NCI-H2081 (cell line): ENCODE data around the gene ZNF655.
"Not testable (repeated sequence)": the region's sequence is repeated elsewhere in the genome, so short reads cannot be mapped to it uniquely, and the experiment has no call there.

Source experiments
- DNase-seq, 2 experiments: peaks; one replicate each; lab custom pipeline; 2025; lab: John Stamatoyannopoulos, UW

Gene ZNF655

DNA sequence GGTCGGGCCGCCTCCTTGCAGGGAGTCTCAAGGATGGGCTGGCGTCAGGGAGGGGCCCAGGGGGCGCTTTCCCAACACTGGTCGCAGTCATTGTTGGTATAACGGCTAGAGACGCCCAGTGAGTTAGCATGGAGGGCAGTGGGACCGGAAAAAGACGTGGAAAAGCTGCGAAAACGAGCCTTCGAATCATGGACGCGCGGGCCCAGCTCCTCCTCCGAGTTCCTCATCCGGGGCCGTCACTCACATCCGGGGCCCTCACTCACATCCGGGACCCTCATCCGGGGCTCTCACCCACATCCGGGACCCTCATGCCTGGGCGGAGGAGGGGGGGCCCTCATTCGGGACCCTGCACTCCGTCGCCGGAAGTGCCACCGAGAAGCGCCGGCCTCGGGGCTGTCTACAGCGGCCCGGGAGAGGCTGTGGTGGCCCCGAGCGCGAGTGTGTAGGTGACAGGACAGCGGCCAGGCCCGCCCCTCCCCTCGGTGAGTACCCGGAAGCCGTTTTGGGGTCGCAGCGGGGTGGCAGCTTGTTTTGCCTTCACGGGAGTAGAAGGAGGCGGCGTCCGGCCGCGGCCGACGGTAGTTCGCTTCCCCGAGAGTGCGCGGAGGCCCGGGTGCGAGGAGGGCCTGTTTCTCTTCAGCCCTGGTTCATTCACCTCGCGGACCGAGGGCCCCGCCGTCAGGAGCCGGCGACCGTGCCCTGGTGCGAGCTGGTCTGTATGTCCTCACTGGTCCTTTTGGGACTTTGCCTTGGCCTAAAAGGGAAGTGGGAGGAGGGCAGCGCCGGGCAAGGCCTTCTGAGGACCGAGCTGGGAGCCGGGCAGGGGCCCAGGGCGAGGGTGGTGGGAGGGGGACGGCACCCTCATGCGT lies at the start of gene ZNF655:
TSS of gene ZNF655 (plus strand) at position 337 of the 869 bp plus-strand sequence. CDS start 1,918 bp downstream, outside the sequence.
- peak; percentile 96 for DNase-seq

- no peak for DNase-seq
These were observed 44.4 kb upstream of the ZNF655 start for GRCh38 chr7:99514050-99514449.

- DNase-seq, result no peak
These were observed 37.0 kb upstream of the ZNF655 start for GRCh38 chr7:99521399-99521798.

DNA sequence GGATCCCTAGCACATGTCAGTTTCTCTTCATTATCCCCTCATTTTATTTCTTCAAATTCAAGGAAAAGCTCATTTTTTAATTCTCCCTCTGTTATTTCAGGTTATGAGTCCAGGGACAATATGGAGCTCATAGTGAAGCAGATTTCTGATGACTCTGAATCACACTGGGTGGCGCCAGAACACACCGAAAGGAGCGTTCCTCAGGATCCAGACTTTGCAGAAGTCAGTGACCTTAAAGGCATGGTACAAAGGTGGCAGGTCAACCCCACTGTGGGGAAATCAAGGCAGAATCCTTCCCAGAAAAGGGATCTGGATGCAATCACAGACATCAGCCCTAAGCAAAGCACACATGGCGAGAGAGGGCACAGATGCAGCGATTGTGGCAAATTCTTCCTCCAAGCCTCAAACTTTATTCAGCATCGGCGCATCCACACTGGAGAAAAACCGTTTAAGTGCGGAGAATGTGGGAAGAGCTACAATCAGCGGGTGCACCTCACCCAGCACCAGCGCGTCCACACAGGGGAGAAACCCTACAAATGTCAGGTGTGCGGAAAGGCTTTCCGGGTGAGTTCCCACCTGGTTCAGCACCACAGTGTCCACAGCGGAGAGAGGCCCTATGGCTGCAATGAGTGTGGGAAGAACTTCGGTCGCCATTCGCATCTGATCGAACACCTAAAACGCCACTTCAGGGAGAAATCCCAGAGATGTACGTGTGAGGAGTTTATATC lies 32.6 kb upstream of the ZNF655 start:
- peak in 1 of 2 experiments; percentile 8 for DNase-seq

- peak in 1 of 2 experiments; percentile 4 for DNase-seq
These were observed 27.1 kb upstream of the ZNF655 start for GRCh38 chr7:99531354-99531765.

DNA sequence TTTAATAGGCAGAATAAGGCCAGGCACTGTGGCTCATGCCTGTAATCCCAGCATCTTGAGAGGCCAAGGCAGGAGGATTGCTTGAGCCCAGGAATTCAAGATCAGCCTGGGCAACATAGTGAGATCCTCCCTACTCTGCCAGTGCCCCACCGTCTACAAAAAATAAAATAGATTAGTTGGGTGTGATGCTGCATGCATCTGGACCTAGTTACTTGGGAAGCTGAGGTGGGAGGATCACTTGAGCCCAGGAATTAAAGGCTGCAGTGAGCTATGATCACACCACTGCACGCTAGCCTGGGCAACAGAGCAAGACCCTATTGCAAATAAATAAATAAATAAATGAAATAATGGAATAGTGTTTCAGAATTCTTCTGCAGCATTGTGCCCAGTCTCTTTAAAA lies 22.8 kb upstream of the ZNF655 start:
- no peak for DNase-seq

DNA sequence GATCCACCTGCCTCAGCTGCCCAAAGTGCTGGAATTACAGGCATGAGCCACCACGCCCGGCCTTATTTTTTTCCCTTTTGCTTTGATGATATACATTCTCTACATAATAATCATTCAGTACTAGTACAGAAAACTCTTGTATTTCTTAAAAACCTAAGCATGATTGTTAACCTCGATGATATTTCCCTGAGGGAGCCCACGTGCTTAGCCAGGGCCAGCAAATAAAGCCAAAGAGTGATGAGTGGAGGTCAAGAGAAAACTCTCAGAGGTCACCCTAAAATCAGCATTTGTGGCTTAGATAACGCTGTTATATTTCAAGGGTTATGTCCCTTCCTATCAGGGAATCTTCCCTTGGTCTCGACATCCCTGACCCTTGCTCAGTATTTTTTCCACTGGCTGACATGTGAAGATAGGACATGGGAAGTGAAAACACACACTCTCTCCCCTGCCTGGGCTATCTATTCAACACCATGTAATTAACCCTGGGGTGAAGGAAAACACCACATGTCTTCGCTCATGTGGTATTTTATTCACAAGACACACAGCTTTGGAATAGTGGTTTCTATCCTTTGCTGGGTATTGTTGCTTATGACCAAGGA lies 19.1 kb upstream of the ZNF655 start:
- no peak for DNase-seq

- no peak for DNase-seq
These were observed 17.9 kb upstream of the ZNF655 start for GRCh38 chr7:99540542-99540941.

GRCh38 chr7:99541212-99541611 lies 17.2 kb upstream of the ZNF655 start:
- DNase-seq, result no peak

DNA sequence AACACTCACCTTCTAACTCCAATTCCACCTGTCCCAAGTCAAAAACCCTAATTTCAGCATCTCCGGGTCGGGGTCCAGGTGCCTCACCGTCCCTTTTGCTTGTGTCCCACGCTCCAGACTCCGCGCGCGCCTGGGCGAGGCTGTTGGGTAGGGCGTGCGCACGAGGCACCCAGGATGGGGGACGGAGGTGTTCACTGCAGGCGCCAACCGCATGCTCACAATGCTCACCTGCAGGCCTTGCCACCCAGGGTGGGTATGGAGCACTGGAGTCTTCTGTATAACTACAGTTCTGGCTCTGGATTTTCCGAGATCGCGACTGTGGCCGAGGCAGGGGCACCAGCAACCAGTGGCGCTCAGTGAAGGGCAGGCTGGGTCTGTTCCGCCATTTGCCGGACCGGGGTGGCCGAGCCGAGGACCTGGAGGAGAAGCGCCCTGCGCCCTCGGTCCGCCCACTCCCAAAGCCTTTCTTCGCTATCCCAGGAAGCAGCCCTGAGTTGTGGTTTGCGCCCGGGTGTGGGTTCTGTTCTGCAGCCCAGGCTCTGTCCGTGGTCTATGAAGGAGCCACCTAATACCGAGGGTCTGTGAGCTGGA lies 15.3 kb upstream of the ZNF655 start:
- no peak for DNase-seq

GRCh38 chr7:99543916-99544315 lies 14.5 kb upstream of the ZNF655 start:
- no peak for DNase-seq

DNA sequence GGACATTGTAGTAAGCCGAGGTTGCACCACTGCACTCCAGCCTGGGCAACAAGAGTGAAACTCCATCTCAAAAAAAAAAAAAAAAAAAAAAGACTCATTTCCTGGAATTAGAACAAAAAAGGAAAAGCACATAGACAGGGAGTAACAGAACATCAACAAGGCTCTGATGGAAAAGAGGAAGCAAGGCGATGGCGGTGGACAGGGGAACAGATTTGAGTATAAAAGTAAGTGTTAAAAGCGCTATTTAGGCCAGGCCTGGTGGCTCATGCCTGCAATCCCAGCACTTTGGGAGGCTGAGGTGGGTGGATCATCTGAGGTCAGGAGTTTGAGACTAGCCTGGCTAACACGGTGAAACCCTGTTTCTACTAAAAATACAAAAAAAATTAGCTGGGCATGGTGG lies 13.1 kb upstream of the ZNF655 start:
- not testable (repeated sequence) for DNase-seq

DNA sequence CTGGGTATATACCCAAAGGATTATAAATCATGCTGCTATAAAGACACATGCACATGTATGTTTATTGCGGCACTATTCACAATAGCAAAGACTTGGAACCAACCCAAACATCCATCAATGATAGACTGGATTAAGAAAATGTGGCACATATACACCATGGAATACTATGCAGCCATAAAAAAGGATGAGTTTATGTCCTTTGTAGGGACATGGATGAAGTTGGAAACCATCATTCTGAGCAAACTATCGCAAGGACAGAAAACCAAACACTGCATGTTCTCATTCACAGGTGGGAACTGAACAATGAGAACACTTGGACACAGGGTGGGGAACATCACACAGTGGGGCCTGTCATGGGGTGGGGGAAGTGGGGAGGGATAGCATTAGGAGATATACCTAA lies 8.9 kb upstream of the ZNF655 start:
- not testable (repeated sequence) for DNase-seq

DNA sequence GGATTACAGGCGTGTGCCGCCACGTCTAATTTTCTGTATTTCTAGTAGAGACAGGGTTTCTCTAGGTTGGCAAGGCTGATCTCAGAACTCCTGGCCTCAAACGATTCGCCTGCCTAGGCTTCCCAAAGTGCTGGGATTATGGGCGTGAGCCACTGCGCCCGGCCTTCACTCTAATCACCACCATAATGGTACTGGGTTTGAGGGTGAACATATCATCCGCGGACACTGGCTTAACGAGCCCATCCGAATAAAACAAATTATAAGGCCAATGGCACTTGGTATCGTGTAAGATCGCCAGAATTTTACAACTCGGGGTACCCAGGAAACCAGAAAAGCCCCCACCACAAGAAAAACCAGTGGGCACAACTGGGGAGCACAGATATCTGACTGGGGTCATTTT lies 7.1 kb upstream of the ZNF655 start:
- no peak for DNase-seq

DNA sequence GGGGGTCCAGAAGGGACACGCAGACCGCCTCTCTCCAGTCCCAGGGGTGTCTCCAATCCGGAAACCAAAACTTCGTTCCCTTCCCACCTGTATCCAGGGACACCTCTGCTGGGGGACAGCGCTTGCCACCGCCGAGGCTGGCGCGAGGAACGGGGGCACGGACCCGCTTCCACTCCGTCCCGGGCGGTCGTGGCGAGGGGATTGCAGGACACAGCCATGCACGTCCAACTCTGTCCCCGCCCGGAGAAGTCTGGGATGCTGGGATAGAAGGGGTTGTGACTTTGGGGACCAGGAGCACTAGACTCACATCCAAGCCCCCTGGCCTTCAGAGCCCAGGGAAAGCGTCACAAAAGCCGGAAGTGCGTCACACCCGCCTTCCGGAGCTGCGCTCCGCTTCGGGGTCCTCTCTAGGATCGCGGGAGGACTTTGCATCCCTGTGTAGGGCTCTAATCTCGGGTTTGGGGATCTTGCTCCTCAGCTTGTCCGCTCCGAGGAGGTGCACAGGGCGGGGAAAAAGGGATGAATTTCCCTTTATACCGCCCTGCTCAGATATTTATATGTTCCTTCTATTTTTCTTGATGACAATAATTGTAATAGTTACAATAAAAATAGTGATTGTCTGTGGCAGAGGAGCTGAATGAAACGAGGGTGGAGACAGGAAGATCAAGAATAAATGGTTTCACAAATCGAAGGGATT lies 6.5 kb upstream of the ZNF655 start, which contains the start of gene FAM200A:
TSS of gene FAM200A (minus strand) at position 348 of the 697 bp plus-strand sequence. CDS start 3,707 bp downstream, outside the sequence.
- peak; percentile 94 to 98 for DNase-seq

- no peak for DNase-seq
These were observed 5.4 kb upstream of the ZNF655 start for GRCh38 chr7:99553039-99553438.

DNA sequence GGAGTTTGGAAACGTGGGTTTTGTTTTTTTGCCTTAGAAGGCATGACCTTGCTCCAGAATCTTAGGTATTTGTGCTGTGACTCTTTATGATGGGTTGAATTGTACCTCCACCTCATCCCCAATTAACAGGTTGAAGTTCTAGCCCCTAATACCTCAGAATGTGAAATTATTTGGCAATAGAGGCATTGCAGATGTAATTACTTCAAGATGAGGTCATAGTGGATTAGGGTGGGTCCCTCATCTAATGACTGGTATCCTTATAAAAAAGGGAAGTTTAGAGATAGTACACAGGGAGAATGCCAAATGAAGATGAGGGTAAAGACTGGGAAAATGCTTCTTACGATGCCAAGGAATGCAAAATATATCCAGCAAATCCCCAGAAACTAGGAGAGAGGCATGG lies 3.5 kb upstream of the ZNF655 start:
- DNase-seq, result no peak

DNA sequence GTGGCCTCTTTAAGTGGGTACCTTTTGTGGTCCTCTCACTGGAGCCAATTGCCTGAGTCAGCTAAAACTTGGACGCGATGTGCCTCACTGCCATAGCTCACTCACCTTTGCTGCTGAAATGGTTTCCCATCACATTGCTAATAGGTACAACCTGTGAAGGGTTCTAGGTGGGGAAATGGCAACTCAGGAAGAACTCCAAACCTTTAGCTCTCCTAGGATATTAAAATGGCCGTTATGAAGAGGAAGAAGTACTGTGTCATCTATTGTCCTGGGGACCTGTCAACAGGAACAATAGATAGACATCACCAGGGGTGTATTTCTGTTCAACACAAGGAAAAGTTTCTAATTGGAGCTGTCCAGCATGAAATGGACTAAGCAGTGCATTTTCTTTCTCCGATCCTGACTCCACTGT lies 1.2 kb upstream of the ZNF655 start:
- DNase-seq, result no peak

GRCh38 chr7:99557940-99558305 lies 519 bp upstream of the ZNF655 start:
- DNase-seq, result peak in 1 of 2 experiments; percentile 46

- no peak for DNase-seq
These were observed 903 bp downstream of the ZNF655 start for GRCh38 chr7:99559175-99559915.
